Cardiac muscle cell (in vitro differentiated cells and primary cell): ENCODE results near the gene UBE2D2. TPM values are rescaled to one million over a fixed set of nuclear protein-coding genes. Genes with fewer than 3 reads are reported as not detected.

Source experiments
- DNase-seq, 2 donors: peaks; one replicate each; pipeline versions ENCODE4 v3.0.0 to v3.0.0-alpha.2; 2010 to 2017; ENCODE audit warnings: low read depth in 1 of 2, low spot score in 1 of 2
- H3K27ac ChIP-seq: fragments of 200-600 bp; sonication (generic); 2 replicates; pipeline ENCODE4 v1.5.1; 2016
- H3K27me3 ChIP-seq: fragments of 200-600 bp; sonication (generic); 2 replicates; pipeline ENCODE4 v1.6.0; 2016; ENCODE audit warnings: control low read depth
- H3K36me3 ChIP-seq: fragments of 200-600 bp; sonication (generic); 2 replicates; pipeline ENCODE4 v1.5.1; 2016; ENCODE audit warnings: control low read depth
- H3K4me1 ChIP-seq: fragments of 200-600 bp; sonication (generic); 2 replicates; pipeline ENCODE4 v1.8.1; 2017; ENCODE audit warnings: low read depth, mild to moderate bottlenecking, mixed run types
- H3K4me3 ChIP-seq: fragments of 200-600 bp; sonication (generic); 2 replicates; pipeline ENCODE4 v1.5.1; 2016; ENCODE audit warnings: mild to moderate bottlenecking
- H3K9me3 ChIP-seq: fragments of 200-600 bp; sonication (generic); 2 replicates; pipeline ENCODE4 v1.5.1; 2017; ENCODE audit warnings: low read depth, mild to moderate bottlenecking, control low read depth
- CTCF ChIP-seq: IDR thresholded peaks from 2 replicates; pipeline ENCODE4 v1.5.1; 2012; ENCODE audit warnings: low read depth, mild to moderate bottlenecking, low read length
- polyA plus RNA-seq: library from polyadenylated mRNA; unstranded; fragments of >200 nt; fragmentation: Nextera tagmentation; extraction: Ambion mirVana; gene quantifications from 2 replicates; pipeline ENCODE4 v1.2.1, GENCODE V29; 2016
- total RNA-seq: library from RNA; depleted of rRNA; stranded (reverse); fragments of >200 nt; gene quantifications from 2 replicates; pipeline ENCODE4 v1.2.3, GENCODE V29; 2016

UBE2D2 gene
- total and polyA plus RNA-seq, 2 experiments from 2014 or later, result 236 to 338 TPM

GRCh38 chr5:139650031-139650688 lies 89.0 kb downstream of the UBE2D2 start:
- peak overlapping the region; percentile 75 for H3K4me3 ChIP-seq
- H3K27me3 ChIP-seq, result no peaks in the 10 kb centered on the region
- H3K4me1 ChIP-seq, result peaks cover 45% of the 10 kb centered on the region
- H3K36me3 ChIP-seq, result no peaks in the 10 kb centered on the region
- H3K27ac ChIP-seq, result peak overlapping the region; percentile 99
- DNase-seq, result peak in 1 of 2 donors; percentile 76
- peak; percentile 33 for TF ChIP-seq CTCF
- H3K9me3 ChIP-seq, result no peaks in the 10 kb centered on the region

- peaks cover 50% of the 10 kb centered on the region for H3K4me1 ChIP-seq
- H3K27me3 ChIP-seq, result no peaks in the 10 kb centered on the region
- H3K27ac ChIP-seq, result peak overlapping the region; percentile 99
- no peaks in the 10 kb centered on the region for H3K36me3 ChIP-seq
- no peak for DNase-seq
- peak overlapping the region; percentile 75 for H3K4me3 ChIP-seq
- no peaks in the 10 kb centered on the region for H3K9me3 ChIP-seq
- TF ChIP-seq CTCF, result peak; percentile 2
These were observed 89.5 kb downstream of the UBE2D2 start for GRCh38 chr5:139650689-139651042.

GRCh38 chr5:139651043-139651834 lies 90.1 kb downstream of the UBE2D2 start:
- H3K27ac ChIP-seq, result peak overlapping the region; percentile 99
- no peak for TF ChIP-seq CTCF
- peaks cover 54% of the 10 kb centered on the region for H3K4me1 ChIP-seq
- no peaks in the 10 kb centered on the region for H3K9me3 ChIP-seq
- peak overlapping the region; percentile 75 for H3K4me3 ChIP-seq
- H3K27me3 ChIP-seq, result no peaks in the 10 kb centered on the region
- H3K36me3 ChIP-seq, result no peaks in the 10 kb centered on the region
- peak in 1 of 2 donors; percentile 85 for DNase-seq

- Histone ChIP-seq H3K4me3 (no peak overlapping the region), H3K4me1 (peaks cover 51% of the 10 kb centered on the region), H3K36me3 (no peaks in the 10 kb centered on the region), H3K27ac (peak overlapping the region; percentile 99), H3K27me3 (no peaks in the 10 kb centered on the region), H3K9me3 (no peaks in the 10 kb centered on the region)
- no peak for TF ChIP-seq CTCF
- DNase-seq, result peak; percentile 66 to 67
These were observed 91.0 kb downstream of the UBE2D2 start for GRCh38 chr5:139651853-139652787.

GRCh38 chr5:139652788-139653241 lies 91.7 kb downstream of the UBE2D2 start:
- Histone ChIP-seq H3K27ac (peak overlapping the region; percentile 99), H3K36me3 (no peaks in the 10 kb centered on the region), H3K4me1 (peaks cover 52% of the 10 kb centered on the region), H3K9me3 (no peaks in the 10 kb centered on the region), H3K4me3 (no peak overlapping the region), H3K27me3 (no peaks in the 10 kb centered on the region)
- DNase-seq, result no peak
- no peak for TF ChIP-seq CTCF
